ENCODE measurements around the gene RERE.

The RERE gene

GRCh38 chr1:8571200-8571984 lies 246.0 kb downstream of the RERE start:
- peak; percentile 42 for DNase-seq (ENCODE audit: low read depth)

DNA sequence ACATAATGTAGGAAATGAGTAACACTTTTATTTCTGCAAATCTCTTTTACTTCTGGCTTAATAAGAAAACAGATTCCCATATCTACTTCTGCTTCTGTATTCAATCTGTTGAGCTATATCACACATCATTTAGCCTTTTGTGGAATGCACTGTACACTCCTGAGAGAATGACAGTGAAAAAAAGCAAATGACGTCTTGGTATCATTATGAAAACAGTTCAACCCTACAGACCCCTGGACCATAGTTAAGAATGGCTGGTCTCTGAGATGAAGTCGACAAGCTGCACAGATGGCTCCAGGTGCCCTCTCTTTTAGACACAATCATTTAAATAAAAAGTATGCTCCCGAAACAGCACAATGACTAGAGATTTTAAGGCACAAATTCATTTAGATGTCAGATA lies 247.0 kb downstream of the RERE start:
- no peak for DNase-seq (ENCODE audit: low read depth)

GRCh38 chr1:8569242-8569641 lies 248.2 kb downstream of the RERE start:
- DNase-seq (ENCODE audit: low read depth) = no peak

DNA sequence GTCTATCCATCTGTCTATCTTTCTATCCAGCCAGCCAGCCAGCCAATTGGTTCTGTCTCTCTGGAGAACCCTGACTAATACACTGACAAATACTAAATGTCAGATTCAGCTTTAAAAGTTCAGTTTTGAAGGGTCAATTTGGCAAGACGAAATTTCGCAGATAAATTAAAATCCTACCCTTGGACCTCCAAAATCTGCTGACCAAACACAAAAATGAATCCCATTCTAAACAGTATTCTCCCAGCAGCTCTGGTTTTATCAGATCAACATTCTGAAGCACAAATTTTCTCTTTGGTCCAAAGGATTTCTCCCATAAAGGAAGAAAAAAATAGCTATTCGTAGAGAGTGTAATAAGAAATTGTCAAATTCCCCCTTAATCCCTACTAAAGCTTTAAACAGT lies 248.6 kb downstream of the RERE start:
- no peak for DNase-seq (ENCODE audit: low read depth)

GRCh38 chr1:8567146-8567545 lies 250.3 kb downstream of the RERE start:
- no peak for DNase-seq (ENCODE audit: low read depth)

DNA sequence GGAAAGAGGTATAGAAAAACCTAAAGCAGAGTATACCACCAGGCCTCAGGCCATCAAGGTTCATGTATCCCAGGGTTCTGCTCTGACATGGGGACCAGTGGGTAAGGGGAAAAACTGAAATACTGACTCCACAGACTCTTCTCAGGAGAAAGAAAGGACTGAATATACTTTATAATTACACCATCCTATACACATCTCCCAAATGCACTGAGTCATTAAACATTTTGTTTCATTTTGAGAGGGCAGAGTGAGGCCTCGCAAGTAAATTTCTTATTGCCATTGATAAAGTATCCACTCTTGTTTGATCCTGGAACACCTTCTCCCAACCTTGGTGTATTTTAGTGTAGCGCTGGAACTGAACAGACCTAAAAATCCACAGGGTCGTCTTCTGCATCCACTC lies 251.6 kb downstream of the RERE start:
- no peak for DNase-seq (ENCODE audit: low read depth)

DNA sequence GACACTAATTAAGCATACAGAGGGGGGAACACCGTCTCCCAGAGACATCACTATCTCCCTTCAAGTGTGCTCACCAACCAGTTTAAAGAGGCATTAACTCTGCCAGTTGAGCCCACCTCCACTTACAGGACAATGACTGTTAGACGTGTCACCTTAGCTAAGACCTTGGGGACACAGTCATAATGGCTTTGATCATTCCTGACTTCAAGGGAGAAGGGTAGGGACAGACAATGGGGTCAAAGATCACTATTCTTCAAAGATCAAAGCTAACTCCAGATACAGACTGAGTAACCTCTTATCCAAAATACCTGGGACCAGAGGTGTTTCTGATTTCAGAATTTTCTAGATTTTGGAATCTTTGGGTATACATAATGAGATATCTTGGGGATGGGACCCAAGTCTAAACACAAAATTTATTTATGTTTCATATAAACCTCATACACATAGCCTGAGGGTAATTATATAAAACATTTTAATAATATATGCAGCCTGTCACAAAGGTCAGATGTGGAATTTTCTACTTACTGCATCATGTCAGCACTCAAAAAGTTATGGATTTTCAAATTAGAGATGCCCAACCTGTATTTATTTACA lies 253.4 kb downstream of the RERE start:
- no peak for DNase-seq (ENCODE audit: low read depth)

DNA sequence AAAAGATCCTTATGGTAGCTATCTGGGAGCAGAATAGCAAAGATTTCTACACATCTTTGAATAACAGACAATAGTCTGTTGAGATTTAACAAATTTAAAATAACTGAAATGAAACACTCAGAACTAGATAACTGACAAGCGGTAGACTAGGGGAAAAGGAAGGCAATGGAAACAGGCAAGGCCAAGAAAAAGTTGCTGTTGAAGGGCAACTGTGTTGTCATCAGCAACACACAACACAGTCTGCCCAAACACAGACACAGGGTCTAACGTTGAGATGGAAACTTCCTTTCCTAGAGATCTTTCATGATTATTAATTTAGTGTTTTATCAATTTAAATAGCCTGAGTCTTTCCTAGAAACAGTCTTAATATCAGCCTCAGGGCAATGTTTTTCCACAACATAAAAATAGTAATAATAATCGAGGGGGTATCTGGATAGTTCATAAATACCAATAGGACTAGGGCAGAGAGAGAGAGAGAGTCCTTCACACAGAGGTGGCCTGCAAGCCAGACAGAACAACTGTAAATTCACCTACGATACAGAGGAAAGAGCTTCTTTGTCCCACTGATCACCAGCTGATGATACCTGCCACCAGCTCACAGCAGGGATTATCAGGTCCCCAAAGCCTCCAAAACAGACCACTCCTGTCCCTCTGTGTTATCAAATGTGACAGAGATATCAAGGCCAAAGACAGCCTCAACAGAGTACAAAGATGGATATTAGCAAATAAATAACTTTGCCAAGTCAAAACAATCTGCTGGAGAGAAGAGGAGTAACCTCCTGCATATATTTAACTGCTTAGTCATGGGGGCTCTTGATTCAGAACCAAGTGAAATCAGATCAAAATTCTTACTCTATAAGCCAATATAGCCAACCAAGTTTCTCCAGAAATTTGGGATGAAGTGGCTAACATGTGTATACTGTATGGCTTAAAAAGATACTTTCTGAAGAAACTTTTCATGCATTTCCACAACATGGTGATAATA lies 254.3 kb downstream of the RERE start:
- DNase-seq (ENCODE audit: low read depth) = peak; percentile 54

DNA sequence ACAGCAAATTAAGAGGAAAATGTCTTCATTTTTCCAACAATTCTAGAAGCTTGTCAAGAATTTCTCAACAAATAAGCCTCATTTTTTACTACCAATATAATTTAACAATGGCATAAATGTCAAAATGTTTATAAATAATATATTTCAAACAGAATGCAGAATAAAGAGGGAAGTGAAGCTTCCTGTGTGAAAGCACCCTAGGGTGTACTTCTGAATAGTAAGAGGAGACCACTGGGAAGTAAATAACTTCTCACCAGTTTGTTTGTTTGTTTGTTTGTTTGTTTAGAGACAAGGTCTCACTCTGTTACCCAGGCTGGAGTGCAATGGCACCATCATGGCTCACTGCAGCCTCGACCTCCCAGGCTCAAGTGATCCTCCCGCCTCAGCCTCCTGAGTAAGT lies 255.2 kb downstream of the RERE start:
- no peak for DNase-seq (ENCODE audit: low read depth)

- DNase-seq (ENCODE audit: low read depth) = peak; percentile 55
These were observed 256.6 kb downstream of the RERE start for GRCh38 chr1:8560611-8561544.

GRCh38 chr1:8560035-8560434 lies 257.4 kb downstream of the RERE start:
- no peak for DNase-seq (ENCODE audit: low read depth)

- no peak for DNase-seq (ENCODE audit: low read depth)
These were observed 261.9 kb downstream of the RERE start for GRCh38 chr1:8555582-8555981.

- DNase-seq (ENCODE audit: low read depth) = peak; percentile 34
These were observed 262.4 kb downstream of the RERE start for GRCh38 chr1:8554956-8555534.

DNA sequence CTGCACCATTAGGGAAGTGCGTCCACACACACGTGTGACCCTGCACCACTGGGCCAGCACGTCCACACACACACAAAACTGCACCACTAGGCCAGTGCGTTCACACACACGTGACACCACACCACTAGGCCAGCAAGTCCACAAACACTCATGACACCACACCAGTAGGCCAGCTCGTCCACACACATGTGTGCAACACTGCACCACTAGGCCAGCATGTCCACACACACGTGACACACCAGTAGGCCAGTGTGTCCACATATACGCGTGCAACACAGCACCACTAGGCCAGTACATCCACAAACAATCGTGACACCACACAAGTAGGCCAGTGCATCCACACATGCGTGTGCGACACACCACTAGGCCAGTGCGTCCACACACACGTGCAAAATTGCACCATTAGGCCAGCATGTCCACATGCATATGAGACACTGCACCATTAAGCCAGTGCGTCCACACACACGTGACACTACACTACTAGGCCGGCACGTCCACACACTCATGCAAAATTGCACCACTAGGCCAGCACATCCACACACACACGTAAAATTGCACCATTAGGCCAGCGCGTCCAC lies 264.5 kb downstream of the RERE start:
- DNase-seq (ENCODE audit: low read depth) = no peak

- no peak for DNase-seq (ENCODE audit: low read depth)
These were observed 265.6 kb downstream of the RERE start for GRCh38 chr1:8551613-8552489.

GRCh38 chr1:8551057-8551456 lies 266.4 kb downstream of the RERE start:
- no peak for DNase-seq (ENCODE audit: low read depth)

GRCh38 chr1:8547791-8548190 lies 269.6 kb downstream of the RERE start:
- DNase-seq (ENCODE audit: low read depth) = no peak

DNA sequence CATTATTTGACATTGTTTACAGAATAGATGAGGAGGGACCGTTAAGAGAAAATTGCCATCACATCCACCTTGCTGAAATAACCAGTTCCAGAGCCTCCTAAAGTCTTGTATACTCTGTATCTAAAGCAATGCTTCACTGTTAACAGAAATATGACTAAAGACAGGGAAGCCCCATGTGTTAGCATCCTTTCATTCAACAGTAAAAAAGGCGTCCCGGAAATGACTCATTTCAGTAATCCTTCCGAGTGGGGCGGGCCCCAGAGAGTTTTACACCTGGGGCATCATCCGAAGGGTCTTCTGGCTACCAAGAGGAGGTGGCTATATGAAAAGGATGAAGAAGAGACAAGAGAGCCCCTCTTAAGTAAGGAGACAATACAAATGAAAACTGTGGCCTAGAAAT lies 272.4 kb downstream of the RERE start:
- DNase-seq (ENCODE audit: low read depth) = no peak

GRCh38 chr1:8544644-8545043 lies 272.8 kb downstream of the RERE start:
- no peak for DNase-seq (ENCODE audit: low read depth)

GRCh38 chr1:8543965-8544364 lies 273.5 kb downstream of the RERE start:
- no peak for DNase-seq (ENCODE audit: low read depth)
